HepG2 (cell line): ENCODE results near the gene MCF2L. TPM values are rescaled to one million over a fixed set of nuclear protein-coding genes. Genes with fewer than 3 reads are reported as not detected.

ENCODE experiments used
- CBX5 ChIP-seq: sonication (generic); formaldehyde crosslinking; IDR thresholded peaks from 2 replicates; pipeline ENCODE4 v1.4.0; 2020; ENCODE audit warnings: missing genetic modification reagents, borderline replicate concordance
- CEBPB ChIP-seq: IDR thresholded peaks from 2 replicates; pipeline ENCODE4 v1.6.1; 2011; ENCODE audit warnings: low read depth, low read length, improper control_type of control experiment, borderline replicate concordance
- CTCF ChIP-seq: sonication (generic); formaldehyde crosslinking; IDR thresholded peaks from 2 replicates; pipeline ENCODE4 v1.5.0; 2020; ENCODE audit warnings: mild to moderate bottlenecking, missing genetic modification reagents, moderate library complexity
- DMAP1 ChIP-seq: IDR thresholded peaks from 2 replicates; pipeline ENCODE4 v1.6.1; 2016
- HMGXB3 ChIP-seq: sonication (generic); formaldehyde crosslinking; IDR thresholded peaks from 2 replicates; pipeline ENCODE4 v1.4.0; 2020; ENCODE audit warnings: missing genetic modification reagents, borderline replicate concordance
- HNRNPL ChIP-seq: fragments of 200-400 bp; formaldehyde crosslinking; IDR thresholded peaks from 2 replicates; pipeline ENCODE4 v1.6.1; 2017; ENCODE audit warnings: mild to moderate bottlenecking, low read depth, low read length
- JDP2 ChIP-seq: sonication (generic); formaldehyde crosslinking; IDR thresholded peaks from 2 replicates; pipeline ENCODE4 v1.8.1; 2022; ENCODE audit warnings: missing genetic modification reagents, borderline replicate concordance
- KDM6A ChIP-seq: IDR thresholded peaks from 2 replicates; pipeline ENCODE4 v1.6.1; 2016; ENCODE audit warnings: low read depth
- PATZ1 ChIP-seq: sonication (generic); formaldehyde crosslinking; IDR thresholded peaks from 2 replicates; pipeline ENCODE4 v1.4.0; 2020; ENCODE audit warnings: missing genetic modification reagents
- RAD21 ChIP-seq: fragments of 450-650 bp; formaldehyde crosslinking; IDR thresholded peaks from 2 replicates; pipeline ENCODE4 v1.5.0; 2020; ENCODE audit warnings: mild to moderate bottlenecking
- RXRB ChIP-seq: IDR thresholded peaks from 2 replicates; pipeline ENCODE4 v1.6.1; 2016; ENCODE audit warnings: borderline replicate concordance, missing genetic modification reagents, missing compliant biosample characterization
- SMC3 ChIP-seq: IDR thresholded peaks from 2 replicates; pipeline ENCODE4 v1.6.1; 2011; ENCODE audit warnings: low read length, improper control_type of control experiment
- TEF ChIP-seq: sonication (generic); formaldehyde crosslinking; IDR thresholded peaks from 2 replicates; pipeline ENCODE4 v1.5.0; 2020; ENCODE audit warnings: missing genetic modification reagents
- U2AF1 ChIP-seq: fragments of 200-400 bp; formaldehyde crosslinking; optimal IDR thresholded peaks from 2 replicates; pipeline ENCODE3; 2017; ENCODE audit warnings: mild to moderate bottlenecking, low read depth, low read length
- ZNF121 ChIP-seq: sonication (generic); formaldehyde crosslinking; IDR thresholded peaks from 2 replicates; pipeline ENCODE4 v1.5.0; 2020; ENCODE audit warnings: mild to moderate bottlenecking, missing genetic modification reagents
- ZNF225 ChIP-seq: sonication (generic); formaldehyde crosslinking; IDR thresholded peaks from 2 replicates; pipeline ENCODE4 v1.4.0; 2020; ENCODE audit warnings: mild to moderate bottlenecking, missing genetic modification reagents
- ZNF317 ChIP-seq: sonication (generic); formaldehyde crosslinking; IDR thresholded peaks from 2 replicates; pipeline ENCODE4 v1.5.0; 2020; ENCODE audit warnings: mild to moderate bottlenecking, missing genetic modification reagents
- ZNF33A ChIP-seq: sonication (generic); formaldehyde crosslinking; IDR thresholded peaks from 2 replicates; pipeline ENCODE4 v1.5.1; 2020; ENCODE audit warnings: missing genetic modification reagents, mild to moderate bottlenecking, moderate library complexity, borderline replicate concordance
- ZNF619 ChIP-seq: sonication (generic); formaldehyde crosslinking; IDR thresholded peaks from 2 replicates; pipeline ENCODE4 v1.4.0; 2020; ENCODE audit warnings: mild to moderate bottlenecking, missing genetic modification reagents
- ZNF841 ChIP-seq: sonication (generic); formaldehyde crosslinking; IDR thresholded peaks from 2 replicates; pipeline ENCODE4 v1.8.1; 2023; ENCODE audit warnings: missing genetic modification reagents, borderline replicate concordance
- ZSCAN22 ChIP-seq: sonication (generic); formaldehyde crosslinking; IDR thresholded peaks from 2 replicates; pipeline ENCODE4 v1.4.0; 2020; ENCODE audit warnings: mild to moderate bottlenecking, missing genetic modification reagents
- polyA plus RNA-seq, 8 experiments: library from polyadenylated mRNA; depleted of rRNA in 3 of 8; stranded (reverse) in 7 of 8; unstranded in 1 of 8; fragments of >200 nt; fragmentation: Illumina TruSeq in 4 of 8; extraction: Trizol in 4 of 8; gene quantifications; 2 replicates each; pipeline versions ENCODE4 v1.2.1 to v1.2.3, GENCODE V29; 2011 to 2016; ENCODE audit warnings: low read depth in 4 of 8, missing spikeins in 1 of 8, mixed read lengths in 1 of 8; ENCODE audit not compliant: insufficient read depth in 1 of 8
- total RNA-seq, 5 experiments: library from RNA; depleted of rRNA; stranded (reverse); fragments of >200 nt; fragmentation: Illumina TruSeq; extraction: Trizol; gene quantifications; 2 replicates each; pipeline ENCODE4 v1.2.3, GENCODE V29; 2016; ENCODE audit warnings: low read depth in 1 of 5

The MCF2L gene
- total and polyA plus RNA-seq, 2 of the 13 experiments (the other 11 are each of a cell fraction or from before 2014, with no cell fraction given), result 19.4 to 28.4 TPM

GRCh38 chr13:113034451-113035212 lies 65.6 kb downstream of the MCF2L start (continued):
- no peak for TF ChIP-seq HMGXB3
- TF ChIP-seq ZNF619, result peak; percentile 45; the same call in 1 of the 2 replicates
- TF ChIP-seq RAD21 (CRISPR knock-in tag), result peak; percentile 85
- peak; percentile 17; the same call in 1 of the 2 replicates for TF ChIP-seq RXRB
- 0 out of 2 replicates have a peak, but pooled peaks have one; percentile 24 for TF ChIP-seq CEBPB
- TF ChIP-seq HNRNPL, result peak; percentile 91
- no peak for TF ChIP-seq DMAP1 (CRISPR knock-in tag)
- 0 out of 2 replicates have a peak, but pooled peaks have one; percentile 26 for TF ChIP-seq TEF
- no peak for TF ChIP-seq ZNF121 (CRISPR knock-in tag)
- peak; percentile 83 for TF ChIP-seq SMC3
- no peak for TF ChIP-seq KDM6A (CRISPR knock-in tag)
- no peak for TF ChIP-seq ZSCAN22
- 0 out of 2 replicates have a peak, but pooled peaks have one; percentile 14 for TF ChIP-seq PATZ1
- TF ChIP-seq CBX5 (CRISPR knock-in tag), result 0 out of 2 replicates have a peak, but pooled peaks have one; percentile 46
- no peak for TF ChIP-seq U2AF1
- no peak for TF ChIP-seq ZNF33A (CRISPR knock-in tag)
- peak; percentile 85 for TF ChIP-seq CTCF (CRISPR knock-in tag)
- no peak for TF ChIP-seq ZNF841
- TF ChIP-seq ZNF225, result 0 out of 2 replicates have a peak, but pooled peaks have one; percentile 64
- TF ChIP-seq JDP2 (CRISPR knock-in tag), result no peak
- no peak for TF ChIP-seq ZNF317 (CRISPR knock-in tag)
